MCF 10A (cell line): ENCODE measurements around the gene TES. TPM values are rescaled to one million over a fixed set of nuclear protein-coding genes. Genes with fewer than 3 reads are reported as not detected.
"Not testable (repeated sequence)": the region's sequence is repeated elsewhere in the genome, so short reads cannot be mapped to it uniquely, and the experiment has no call there.

Experiments
- BruUV-seq: library from RNA; stranded (reverse); fragments of 400-500 nt; replicated peaks from 2 replicates; lab custom pipeline; 2021; lab: Mats Ljungman, UMichigan
- CTCF ChIA-PET: fragments of 300-600 bp; sonication (Branson Sonifier 250); formaldehyde crosslinking; extraction: SDS; loops from one replicate; lab custom pipeline; 2021; ENCODE audit warnings: antibody characterized with exemption, inconsistent platforms; lab: Yijun Ruan, JAX
- POLR2A ChIA-PET: fragments of 300-600, 350-650 bp; sonication (Branson Sonifier 250); formaldehyde crosslinking; extraction: SDS; loops from one replicate; lab custom pipeline; 2020; ENCODE audit warnings: antibody characterized with exemption, inconsistent platforms; lab: Yijun Ruan, JAX
- DNase-seq: peaks from one replicate; pipeline ENCODE4 v3.0.0-alpha.2; 2018; ENCODE audit not compliant: unreplicated experiment
- H3K27ac Mint-ChIP-seq: one replicate; pipeline ENCODE4 v1.8.0; 2022; ENCODE audit warnings: mild to moderate bottlenecking, low read depth, mixed read lengths; ENCODE audit not compliant: unreplicated experiment
- H3K27me3 Mint-ChIP-seq: one replicate; pipeline ENCODE4 v1.8.0; 2022; ENCODE audit warnings: mixed read lengths; ENCODE audit not compliant: insufficient read depth, unreplicated experiment
- H3K36me3 Mint-ChIP-seq: one replicate; pipeline ENCODE4 v1.8.0; 2022; ENCODE audit warnings: mild to moderate bottlenecking, moderate library complexity, mixed read lengths; ENCODE audit not compliant: insufficient read depth, unreplicated experiment
- H3K4me1 Mint-ChIP-seq: one replicate; pipeline ENCODE4 v1.8.0; 2022; ENCODE audit warnings: mixed read lengths; ENCODE audit not compliant: insufficient read depth, unreplicated experiment
- H3K4me3 Mint-ChIP-seq: one replicate; pipeline ENCODE4 v1.8.0; 2022; ENCODE audit warnings: mild to moderate bottlenecking, moderate library complexity, mixed read lengths; ENCODE audit not compliant: unreplicated experiment
- H3K9me3 Mint-ChIP-seq: one replicate; pipeline ENCODE4 v1.8.0; 2022; ENCODE audit warnings: mixed read lengths; ENCODE audit not compliant: unreplicated experiment
- CTCF ChIP-seq: fragments of 200-600 bp; IDR thresholded peaks from one replicate; pipeline ENCODE4 v1.8.0; 2022; ENCODE audit warnings: antibody characterized with exemption, mild to moderate bottlenecking; ENCODE audit not compliant: unreplicated experiment
- intact Hi-C: fragments of 100-400 bp; cut with micrococcal nuclease; formaldehyde crosslinking; loops from 2 replicates; pipeline ENCODE4 v1.14.1; 2022
- total RNA-seq: library from RNA; stranded (reverse); gene quantifications from 2 replicates; pipeline ENCODE4 v1.2.3, GENCODE V29; 2022

TES gene
- total RNA-seq, 1 experiment from 2014 or later, result 162 TPM

- TF ChIP-seq CTCF, result peak; percentile 56
- no peak overlapping the region for H3K4me3 Mint-ChIP-seq
- POLR2A ChIA-PET, result interaction anchor here (1.1 to 2.2 kb wide), 3 partner anchors 37 to 418 kb away, joined by 3 to 8 read pairs (median 5); partner anchors contain the start of gene TES
- no TSS peak for BruUV-seq
- no peaks in the 10 kb centered on the region for H3K36me3 Mint-ChIP-seq
- DNase-seq, result peak; percentile 65
- H3K9me3 Mint-ChIP-seq, result no peaks in the 10 kb centered on the region
- CTCF ChIA-PET, result interaction anchor here (0.5 to 5.4 kb wide), 40 partner anchors 7 to 958 kb away, joined by 3 to 127 read pairs (median 4); partner anchors contain the start of gene TES
- H3K27me3 Mint-ChIP-seq, result peaks cover 20% of the 10 kb centered on the region
- intact Hi-C loops, result loop anchor here (1.0 to 10.0 kb wide), 7 partner anchors 35 to 1211 kb away; partner anchors contain the start of gene CAV1
- no peak overlapping the region for H3K27ac Mint-ChIP-seq
- peaks cover 23% of the 10 kb centered on the region for H3K4me1 Mint-ChIP-seq
These were observed 37.0 kb upstream of the TES start for GRCh38 chr7:116173051-116174028.

DNA sequence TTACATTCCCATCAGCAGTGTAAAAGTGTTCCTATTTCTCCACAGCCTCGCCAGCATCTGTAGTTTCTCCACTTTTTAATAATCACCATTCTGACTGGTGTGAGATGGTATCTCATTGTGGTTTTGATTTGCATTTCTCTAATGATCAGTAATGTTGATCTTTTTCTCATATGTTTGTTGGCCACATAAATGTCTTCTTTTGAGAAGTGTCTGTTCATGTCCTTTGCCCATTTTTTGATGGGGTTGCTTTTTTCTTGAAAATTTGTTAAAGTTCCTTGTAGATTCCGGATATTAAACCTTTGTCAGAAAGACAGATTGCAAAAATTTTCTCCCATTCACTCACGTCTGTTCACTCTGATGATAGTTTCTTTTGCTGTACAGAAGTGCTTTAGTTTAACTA is 35.2 kb upstream of the TES start:
- CTCF ChIA-PET, result interaction anchor here (0.6 to 5.4 kb wide), 7 partner anchors 42 to 1231 kb away, joined by 3 to 127 read pairs (median 15); no protein-coding TSS in a partner anchor
- H3K27ac Mint-ChIP-seq, DNase-seq, H3K36me3 Mint-ChIP-seq, H3K9me3 Mint-ChIP-seq, BruUV-seq, H3K4me3 Mint-ChIP-seq: not testable (repeated sequence)
- peaks cover 16% of the 10 kb centered on the region for H3K4me1 Mint-ChIP-seq
- intact Hi-C loops, result loop anchor here (10.0 kb wide), 1 partner anchor 1210 kb away; no protein-coding TSS in a partner anchor
- H3K27me3 Mint-ChIP-seq, result peaks cover 20% of the 10 kb centered on the region
- POLR2A ChIA-PET, result interaction anchor here (0.7 to 2.2 kb wide), 3 partner anchors 35 to 276 kb away, joined by 3 to 8 read pairs (median 5); partner anchors contain the start of gene TES

GRCh38 chr7:116176226-116176625 is 34.1 kb upstream of the TES start:
- Mint-ChIP-seq H3K27me3 (peaks cover 9% of the 10 kb centered on the region), H3K9me3 (no peaks in the 10 kb centered on the region), H3K4me1 (peaks cover 16% of the 10 kb centered on the region), H3K27ac (peak overlapping the region; percentile 64), H3K36me3 (peaks cover 6% of the 10 kb centered on the region), H3K4me3 (no peak overlapping the region)
- DNase-seq, result no peak
- ChIA-PET CTCF (interaction anchor here (0.5 to 14.5 kb wide), 19 partner anchors 9 to 757 kb away, joined by 3 to 409 read pairs (median 4); partner anchors contain the start of gene TES), POLR2A (interaction anchor here (0.7 to 6.6 kb wide), 12 partner anchors 20 to 350 kb away, joined by 3 to 92 read pairs (median 6); partner anchors contain the start of gene TES)
- TF ChIP-seq CTCF, result no peak
- BruUV-seq, result no TSS peak
- intact Hi-C loops, result loop anchor here (10.0 kb wide), 1 partner anchor 1209 kb away; no protein-coding TSS in a partner anchor

DNA sequence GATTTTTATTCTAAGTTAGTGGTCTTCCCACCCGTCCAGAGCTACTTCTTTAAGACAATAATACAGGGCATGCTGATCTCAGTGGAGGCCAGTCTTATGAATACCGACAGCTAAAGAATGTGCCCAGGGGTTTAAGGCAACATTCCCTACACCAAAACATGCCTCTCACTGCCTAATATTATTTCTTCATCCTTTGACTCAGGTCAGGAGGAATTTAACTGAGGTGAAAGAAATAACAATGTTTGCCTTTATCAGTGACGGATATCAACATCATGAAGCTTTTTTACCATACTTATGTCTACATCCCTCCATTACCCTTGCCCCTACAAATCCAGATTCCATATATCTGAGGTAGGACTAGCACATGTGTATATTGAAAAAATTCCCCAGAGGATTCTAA is 33.3 kb upstream of the TES start:
- Mint-ChIP-seq H3K9me3 (no peaks in the 10 kb centered on the region), H3K36me3 (peaks cover 6% of the 10 kb centered on the region), H3K27ac (peak overlapping the region; percentile 64), H3K4me3 (no peak overlapping the region), H3K4me1 (peaks cover 16% of the 10 kb centered on the region), H3K27me3 (peaks cover 1% of the 10 kb centered on the region)
- POLR2A ChIA-PET, result interaction anchor here (0.8 to 6.6 kb wide), 11 partner anchors 28 to 349 kb away, joined by 3 to 92 read pairs (median 7); partner anchors contain the start of gene TES
- no TSS peak for BruUV-seq
- CTCF ChIA-PET, result interaction anchor here (0.7 to 14.5 kb wide), 17 partner anchors 10 to 1954 kb away, joined by 3 to 409 read pairs (median 4); partner anchors contain the start of gene TES
- TF ChIP-seq CTCF, result no peak
- intact Hi-C loops, result loop anchor here (10.0 kb wide), 1 partner anchor 1208 kb away; no protein-coding TSS in a partner anchor
- DNase-seq, result peak; percentile 51
